Lower lobe of right lung (tissue), 2 donors: ENCODE measurements around the gene ENOX1. TPM values are rescaled to one million over a fixed set of nuclear protein-coding genes. Genes with fewer than 3 reads are reported as not detected.

ENCODE experiments used
- ATAC-seq, 2 donors: fragments of 200-7000 bp; cut with Tn5 transposase; one replicate each; pipeline ENCODE4 v1.9.1; 2020 to 2022; ENCODE audit warnings: mild to moderate bottlenecking in 2 of 2, moderate library complexity in 2 of 2
- DNase-seq: peaks from one replicate; pipeline ENCODE4 v3.0.0-alpha.2; 2020
- H3K27ac ChIP-seq: fragments of 200-600 bp; one replicate; pipeline ENCODE4 v1.8.0; 2022
- H3K27me3 ChIP-seq: fragments of 200-600 bp; one replicate; pipeline ENCODE4 v1.8.0; 2022; ENCODE audit warnings: low read depth
- H3K36me3 ChIP-seq: fragments of 200-600 bp; one replicate; pipeline ENCODE4 v1.8.0; 2022; ENCODE audit warnings: mild to moderate bottlenecking
- H3K4me1 ChIP-seq: fragments of 200-600 bp; one replicate; pipeline ENCODE4 v1.8.0; 2022
- H3K4me3 ChIP-seq: fragments of 200-600 bp; one replicate; pipeline ENCODE4 v1.8.0; 2022; ENCODE audit warnings: mild to moderate bottlenecking
- H3K9me3 ChIP-seq: fragments of 200-600 bp; one replicate; pipeline ENCODE4 v1.8.0; 2022
- CTCF ChIP-seq: fragments of 200-600 bp; IDR thresholded peaks from one replicate; pipeline ENCODE4 v1.8.0; 2022; ENCODE audit warnings: antibody characterized with exemption, mild to moderate bottlenecking
- intact Hi-C: fragments of 100-400 bp; cut with DNase I; formaldehyde crosslinking; loops from one replicate; pipeline ENCODE4 v1.11.0; 2022
- total RNA-seq: library from RNA; stranded (reverse); fragmentation: NEBNext Ultra II Directional; extraction: Animal tissue kit (Norgen Biotek cat#: 25700); gene quantifications from one replicate; pipeline ENCODE4 v1.2.1, GENCODE V29; 2021
- donor health status: DM: no; HTN: yes; CAD: no; lungs with severe emphysema.

The ENOX1 gene
- total RNA-seq, 1 donor from 2014 or later, result 2.0 TPM

DNA sequence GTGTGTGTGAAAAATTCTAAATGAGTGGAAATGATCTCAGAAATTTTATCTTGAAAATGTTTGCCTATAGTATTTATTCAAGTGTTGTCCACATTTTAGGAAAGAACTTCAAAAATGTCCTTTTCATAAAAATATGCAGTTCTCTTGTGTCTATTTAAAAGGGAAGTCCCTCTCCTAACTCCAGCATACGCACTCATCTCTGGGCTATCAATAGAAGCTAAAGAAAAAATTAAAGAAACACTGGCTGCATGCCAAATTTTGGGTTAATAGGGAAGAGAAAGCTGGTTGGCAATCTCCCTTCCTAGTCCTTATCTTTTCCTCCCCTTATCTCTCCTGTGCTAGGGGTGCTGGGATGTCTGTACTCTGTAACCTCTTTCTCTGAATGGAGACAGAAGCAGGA lies 313.3 kb downstream of the ENOX1 start:
- ATAC-seq (no peak), DNase-seq (no peak)
- TF ChIP-seq CTCF, result no peak
- H3K36me3 ChIP-seq, result no peaks in the 10 kb centered on the region
- no peaks in the 10 kb centered on the region for H3K27me3 ChIP-seq
- no peak overlapping the region for H3K4me3 ChIP-seq
- H3K9me3 ChIP-seq, result no peaks in the 10 kb centered on the region
- H3K27ac ChIP-seq, result no peak overlapping the region
- H3K4me1 ChIP-seq, result no peaks in the 10 kb centered on the region
- intact Hi-C loops, result no loop called here

GRCh38 chr13:43472980-43473379 lies 313.8 kb downstream of the ENOX1 start:
- Histone ChIP-seq H3K4me1 (no peaks in the 10 kb centered on the region), H3K9me3 (no peaks in the 10 kb centered on the region), H3K27ac (no peak overlapping the region), H3K4me3 (no peak overlapping the region), H3K36me3 (no peaks in the 10 kb centered on the region), H3K27me3 (no peaks in the 10 kb centered on the region)
- ATAC-seq, result no peak
- TF ChIP-seq CTCF, result no peak
- DNase-seq, result no peak
- intact Hi-C loops, result no loop called here

DNA sequence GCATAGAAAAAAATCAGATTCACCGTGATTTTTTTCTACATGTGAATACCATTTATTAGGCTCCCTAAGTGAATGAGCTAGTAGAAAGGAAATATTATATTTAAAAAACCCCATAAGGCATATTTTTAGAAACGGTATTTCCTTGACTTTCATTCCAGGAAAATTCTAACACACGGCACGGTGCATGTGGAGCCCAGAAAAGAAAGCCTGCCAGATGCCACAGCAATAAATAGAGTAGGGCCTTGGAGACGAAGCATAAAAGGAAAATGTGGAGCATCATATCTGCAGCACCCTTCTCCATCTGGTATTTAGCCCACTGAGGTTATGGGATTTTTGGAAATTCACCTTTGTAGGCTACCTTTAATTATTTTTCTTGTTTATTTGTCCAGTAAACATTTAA lies 314.4 kb downstream of the ENOX1 start:
- no peak overlapping the region for H3K4me3 ChIP-seq
- no peaks in the 10 kb centered on the region for H3K36me3 ChIP-seq
- intact Hi-C loops, result no loop called here
- no peak for ATAC-seq
- no peak for DNase-seq
- H3K27me3 ChIP-seq, result no peaks in the 10 kb centered on the region
- H3K27ac ChIP-seq, result no peak overlapping the region
- TF ChIP-seq CTCF, result no peak
- no peaks in the 10 kb centered on the region for H3K9me3 ChIP-seq
- no peaks in the 10 kb centered on the region for H3K4me1 ChIP-seq

GRCh38 chr13:43470610-43471009 lies 316.2 kb downstream of the ENOX1 start:
- ATAC-seq (no peak), DNase-seq (no peak)
- Histone ChIP-seq H3K4me3 (no peak overlapping the region), H3K27ac (no peak overlapping the region), H3K27me3 (no peaks in the 10 kb centered on the region), H3K4me1 (no peaks in the 10 kb centered on the region), H3K36me3 (no peaks in the 10 kb centered on the region), H3K9me3 (no peaks in the 10 kb centered on the region)
- no peak for TF ChIP-seq CTCF
- intact Hi-C loops, result no loop called here

GRCh38 chr13:43469791-43470190 lies 317.0 kb downstream of the ENOX1 start:
- no peak overlapping the region for H3K27ac ChIP-seq
- H3K4me1 ChIP-seq, result no peaks in the 10 kb centered on the region
- no peak for TF ChIP-seq CTCF
- no peaks in the 10 kb centered on the region for H3K9me3 ChIP-seq
- DNase-seq (no peak), ATAC-seq (no peak)
- H3K27me3 ChIP-seq, result no peaks in the 10 kb centered on the region
- H3K4me3 ChIP-seq, result no peak overlapping the region
- no peaks in the 10 kb centered on the region for H3K36me3 ChIP-seq
- intact Hi-C loops, result no loop called here
